GM21515 (cell line): ENCODE data around the gene WDR75.
"Not testable (repeated sequence)": the region's sequence is repeated elsewhere in the genome, so short reads cannot be mapped to it uniquely, and the experiment has no call there.

Experiments
- ATAC-seq: cut with Tn5 transposase; IDR thresholded peaks from one replicate; pipeline ENCODE4 v1.9.1; 2021; ENCODE audit not compliant: unreplicated experiment

The WDR75 gene

DNA sequence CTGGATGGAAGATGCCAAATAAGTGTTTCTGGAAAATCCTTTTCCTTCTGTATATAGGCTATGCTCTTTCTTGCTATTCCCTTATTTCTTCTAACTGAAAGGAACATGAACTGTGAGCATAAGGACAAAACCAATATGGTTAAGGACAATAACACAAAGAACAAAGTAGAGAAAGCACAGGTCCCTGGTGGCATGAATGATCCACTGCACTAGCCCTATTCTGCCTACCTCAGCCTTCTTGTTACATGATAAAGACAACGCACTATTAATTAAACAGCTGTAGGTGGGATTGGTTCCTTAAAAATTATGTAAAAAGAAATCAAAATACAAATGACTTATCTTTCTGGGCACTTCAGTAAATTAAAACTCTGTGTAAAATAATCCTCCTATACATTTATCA lies 1.9 kb upstream of the WDR75 start:
- ATAC-seq: no peak

DNA sequence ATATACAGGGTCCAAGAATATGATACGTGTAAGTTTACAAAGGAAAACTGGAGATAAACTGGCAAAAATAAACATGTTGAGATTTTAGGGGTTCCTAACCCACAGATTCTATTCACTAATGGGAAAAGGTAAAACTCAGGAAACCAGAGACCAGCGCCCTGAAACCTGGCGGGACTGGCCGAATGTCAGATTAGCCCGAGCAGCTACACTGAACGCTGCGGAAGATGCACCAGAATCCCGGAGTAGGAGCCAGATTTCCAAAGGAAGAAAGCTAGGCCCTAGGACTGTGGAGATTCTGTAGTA lies 679 bp upstream of the WDR75 start:
- peak; percentile 29 for ATAC-seq

GRCh38 chr2:189441709-189442074 lies 418 bp downstream of the WDR75 start:
- no peak for ATAC-seq

DNA sequence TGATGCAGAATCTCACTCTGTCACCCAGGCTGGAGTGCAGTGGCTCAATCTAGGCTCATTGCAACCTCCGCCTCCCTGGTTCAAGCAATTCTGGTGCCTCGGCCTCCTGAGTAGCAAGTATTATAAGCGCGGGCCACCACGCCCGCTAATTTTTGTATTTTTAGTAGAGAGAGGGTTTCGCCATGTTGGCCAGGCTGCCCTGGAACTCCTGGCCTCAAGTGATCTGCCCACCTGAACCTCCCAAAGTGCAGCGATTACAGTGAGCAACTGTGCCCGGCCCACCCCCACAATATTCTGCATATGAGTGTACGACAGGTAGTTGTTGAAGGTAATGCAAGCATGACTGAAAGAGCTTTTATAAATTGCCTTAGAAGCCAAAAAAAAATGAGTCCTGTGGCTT lies 1.2 kb downstream of the WDR75 start:
- no peak for ATAC-seq

- peak; percentile 17 for ATAC-seq
Measured at GRCh38 chr2:189444322-189444721, 3.0 kb downstream of the WDR75 start.

- ATAC-seq: no peak
Measured at GRCh38 chr2:189446780-189447179, 5.5 kb downstream of the WDR75 start.

DNA sequence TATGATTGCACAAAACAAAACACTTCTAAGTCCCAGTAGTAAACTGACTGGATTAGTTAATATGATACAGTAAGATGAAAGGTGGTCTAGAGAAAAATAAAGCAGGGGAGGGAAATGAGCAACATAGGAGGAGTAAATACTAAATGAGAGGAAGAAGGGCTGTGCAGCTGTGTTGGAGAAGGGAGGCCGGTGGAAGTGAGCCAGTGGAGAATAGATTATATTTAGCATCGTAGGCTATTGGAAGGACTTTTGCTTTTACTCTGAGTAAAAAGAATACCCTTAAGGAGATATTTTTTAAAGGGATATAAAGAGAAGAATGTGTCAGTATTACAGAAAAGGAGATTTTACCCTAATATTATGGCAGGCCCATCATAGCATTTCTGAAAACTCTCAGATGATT lies 12.7 kb downstream of the WDR75 start:
- ATAC-seq: no peak

GRCh38 chr2:189465076-189465475 lies 23.8 kb downstream of the WDR75 start:
- ATAC-seq: no peak

GRCh38 chr2:189465478-189465877 lies 24.2 kb downstream of the WDR75 start:
- no peak for ATAC-seq

DNA sequence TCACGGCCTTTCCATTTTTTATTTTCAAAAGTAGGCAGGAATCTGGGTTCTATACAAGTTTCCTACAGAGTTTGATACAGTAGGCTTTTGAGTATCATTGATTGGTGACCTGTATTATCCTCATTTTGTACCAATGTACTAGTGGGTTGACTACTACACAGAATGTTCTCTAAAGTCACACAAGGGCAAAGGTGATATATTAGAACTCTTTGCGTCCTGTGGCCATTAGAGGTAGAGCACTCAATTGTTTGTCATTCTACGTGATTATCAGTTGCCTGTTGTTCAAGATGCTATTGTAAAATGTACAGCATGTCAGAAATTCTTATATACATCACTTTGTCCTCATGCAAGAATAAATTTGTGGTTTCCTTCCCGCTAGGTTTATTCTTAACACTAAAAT lies 24.8 kb downstream of the WDR75 start:
- ATAC-seq: no peak

DNA sequence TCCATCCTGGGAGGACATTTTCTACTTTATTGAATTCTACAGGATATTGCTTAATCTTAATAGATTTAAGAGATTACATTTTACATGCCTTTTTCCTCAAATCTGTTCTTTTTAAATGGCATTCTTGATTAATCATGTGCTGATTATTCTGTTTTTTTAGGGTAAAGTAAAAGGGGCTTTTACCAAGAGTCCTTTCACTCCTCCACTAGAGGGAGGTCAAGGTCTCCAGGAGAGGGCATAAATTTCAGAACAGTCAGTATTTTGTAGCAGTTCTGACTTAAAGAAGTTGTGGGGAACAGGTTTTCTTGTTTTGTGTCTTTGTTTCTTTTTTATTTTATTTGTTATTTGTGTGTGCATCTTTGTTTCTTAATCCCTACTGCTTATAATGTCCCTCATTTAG lies 25.4 kb downstream of the WDR75 start:
- no peak for ATAC-seq

GRCh38 chr2:189467160-189467559 lies 25.9 kb downstream of the WDR75 start:
- no peak for ATAC-seq

- ATAC-seq: no peak
Measured at GRCh38 chr2:189467593-189467992, 26.3 kb downstream of the WDR75 start.

DNA sequence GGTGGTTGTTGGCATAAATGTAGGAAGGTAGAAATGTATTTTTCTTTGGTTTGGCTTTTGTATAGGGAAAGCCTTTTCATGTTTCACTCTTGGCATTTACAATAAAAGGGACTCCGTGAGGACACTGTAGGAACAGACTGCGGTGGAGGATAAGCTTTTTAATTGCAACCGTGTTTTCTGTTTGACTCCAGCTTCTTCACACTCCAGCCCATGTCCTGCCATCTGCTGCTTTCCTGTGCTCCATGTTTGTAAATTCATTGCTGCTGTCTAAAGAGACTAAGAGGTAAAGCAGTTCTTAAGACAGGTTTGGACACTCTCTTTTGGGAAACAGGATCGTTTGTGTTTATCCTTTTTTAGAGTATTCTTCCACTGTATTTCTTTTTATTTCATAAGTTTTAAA lies 33.3 kb downstream of the WDR75 start:
- ATAC-seq: no peak

- ATAC-seq: no peak
Measured at GRCh38 chr2:189477756-189478155, 36.5 kb downstream of the WDR75 start.

GRCh38 chr2:189478289-189478688 lies 37.0 kb downstream of the WDR75 start:
- not testable (repeated sequence) for ATAC-seq

DNA sequence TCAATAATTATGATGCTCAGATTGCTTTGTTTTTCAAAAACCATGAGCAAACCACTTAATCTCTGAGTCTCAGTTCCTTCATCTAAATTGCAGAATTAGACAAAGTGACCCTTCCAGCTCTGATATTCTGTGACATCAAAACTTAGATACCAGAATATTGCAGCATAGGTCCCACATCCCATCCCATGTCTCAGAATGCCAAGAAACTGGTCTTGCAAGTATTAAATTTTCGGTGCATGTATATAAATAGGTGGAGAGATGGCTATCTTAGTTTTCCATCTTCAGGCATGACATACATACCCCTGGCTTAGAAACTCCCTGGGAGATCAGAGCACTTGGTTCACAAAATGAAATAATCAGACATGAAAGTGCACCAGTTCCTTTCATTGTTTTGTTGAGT lies 39.8 kb downstream of the WDR75 start:
- no peak for ATAC-seq

DNA sequence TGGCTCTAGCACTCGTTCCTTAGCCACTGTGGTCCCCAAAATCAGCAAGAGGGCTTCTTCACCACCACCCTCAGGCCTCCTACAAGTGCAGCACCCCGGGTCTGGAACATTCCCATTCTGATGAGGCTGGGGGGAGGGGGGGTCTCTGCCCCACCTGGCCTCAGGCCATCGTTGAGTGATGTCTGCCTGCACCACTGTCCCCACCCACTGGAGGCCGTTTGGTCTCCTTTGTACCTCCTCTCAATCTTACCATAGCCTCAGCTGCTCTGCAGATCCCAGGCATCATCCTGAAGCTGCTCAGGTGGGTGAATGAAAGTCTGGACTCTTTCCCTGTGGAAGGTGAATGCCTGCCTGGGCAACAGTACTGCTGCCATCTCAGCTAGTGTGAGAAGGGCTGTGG lies 42.3 kb downstream of the WDR75 start:
- no peak for ATAC-seq

- ATAC-seq: no peak
Measured at GRCh38 chr2:189483980-189484740, 42.9 kb downstream of the WDR75 start.

DNA sequence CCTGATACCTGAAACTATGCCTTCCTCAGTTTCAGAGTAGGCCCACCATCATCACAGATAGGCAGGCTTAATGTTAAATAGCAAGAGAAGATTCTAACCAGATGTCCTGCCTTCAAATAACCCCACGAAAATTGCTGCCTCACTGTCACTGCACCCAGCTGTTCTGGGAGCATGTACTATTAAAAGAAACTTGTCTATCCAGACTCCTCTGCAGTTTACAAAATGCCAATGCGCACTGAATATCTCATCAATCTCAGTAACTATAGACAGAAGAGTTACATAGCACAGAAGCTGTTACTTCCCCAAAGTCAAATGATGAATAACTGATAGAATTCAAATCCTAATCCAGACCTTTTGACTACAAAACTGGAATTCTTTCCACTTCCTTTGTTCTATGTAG lies 43.9 kb downstream of the WDR75 start:
- no peak for ATAC-seq

- no peak for ATAC-seq
Measured at GRCh38 chr2:189486237-189486770, 45.0 kb downstream of the WDR75 start.

DNA sequence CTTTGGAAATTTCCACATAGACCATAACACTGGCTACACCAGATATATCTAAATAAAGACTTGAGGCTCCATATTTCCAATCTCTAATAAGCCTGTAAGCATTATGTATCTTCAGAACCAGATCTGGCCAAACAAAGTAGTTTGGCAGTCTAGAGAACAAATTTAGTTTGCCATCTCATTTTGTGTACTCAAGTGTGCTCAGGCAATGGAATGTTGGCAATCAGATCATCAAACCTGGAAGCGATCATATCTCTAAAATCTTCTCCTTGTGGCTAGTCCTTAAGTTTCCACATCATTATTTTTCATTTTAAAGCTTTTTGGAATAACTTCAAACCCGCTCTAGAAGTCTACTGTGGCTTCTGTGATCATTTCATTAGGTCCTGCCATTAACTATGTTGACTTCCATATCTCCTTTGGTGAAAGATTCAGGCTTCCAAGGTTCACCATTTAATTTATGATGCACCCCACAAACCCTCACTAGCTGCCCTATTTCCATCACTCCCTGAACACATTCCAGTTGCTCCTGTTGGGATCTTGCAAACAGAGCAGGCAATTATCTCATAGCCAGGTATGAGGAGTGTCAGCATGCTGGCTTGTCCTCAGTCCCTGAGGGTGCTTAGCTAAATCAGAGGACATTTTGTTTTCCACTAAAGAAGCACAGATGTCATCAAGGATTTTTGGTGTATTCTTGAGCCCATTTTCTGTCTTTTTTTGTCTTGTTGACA lies 46.2 kb downstream of the WDR75 start:
- ATAC-seq: no peak

DNA sequence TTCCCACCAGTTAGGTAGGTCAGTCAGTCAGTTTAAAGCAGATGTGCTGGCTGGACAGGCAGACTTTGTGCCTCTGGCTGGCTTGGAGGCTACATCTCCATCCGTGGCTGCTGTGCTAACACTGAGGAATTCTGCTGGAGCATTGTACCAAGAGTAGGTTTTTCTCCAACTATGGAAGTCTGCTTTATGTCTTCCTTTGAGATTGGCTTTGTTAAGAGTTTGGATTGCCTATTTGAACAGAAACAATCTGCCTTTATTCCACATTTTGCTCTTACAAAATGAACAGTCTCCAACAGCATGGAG lies 46.7 kb downstream of the WDR75 start:
- ATAC-seq: no peak
